OCI-LY7 (cell line): Measurements from ENCODE around the gene CD46. TPM values are rescaled to one million over a fixed set of nuclear protein-coding genes. Genes with fewer than 3 reads are reported as not detected.
"Not testable (repeated sequence)": the region's sequence is repeated elsewhere in the genome, so short reads cannot be mapped to it uniquely, and the experiment has no call there.

Source experiments
- BruUV-seq: library from RNA; stranded (reverse); fragments of 400-500 nt; replicated peaks from 2 replicates; lab custom pipeline; 2021; lab: Mats Ljungman, UMichigan
- CTCF ChIA-PET: fragments of 300-600 bp; sonication (Branson Sonifier 250); formaldehyde crosslinking; loops from one replicate; lab custom pipeline; 2022; ENCODE audit warnings: antibody characterized with exemption; ENCODE audit not compliant: unreplicated experiment; lab: Charles Lee
- POLR2A ChIA-PET: fragments of 300-600 bp; sonication (Branson Sonifier 250); formaldehyde crosslinking; loops from one replicate; lab custom pipeline; 2022; ENCODE audit warnings: antibody characterized with exemption; lab: Charles Lee
- DNase-seq: peaks from one replicate; pipeline ENCODE4 v3.0.0-alpha.2; 2015; ENCODE audit warnings: low spot score
- H2AFZ ChIP-seq: fragments of 200-600 bp; sonication (generic), shearing (Covaris generic); 2 replicates; pipeline ENCODE4 v1.6.1; 2014; ENCODE audit warnings: mild to moderate bottlenecking, antibody characterized with exemption, low read length, moderate library complexity
- H3K27ac ChIP-seq: fragments of 200-600 bp; sonication (generic); 2 replicates; pipeline ENCODE4 v1.5.1; 2014; ENCODE audit warnings: mixed run types, low read depth, mild to moderate bottlenecking, moderate library complexity, low read length, inconsistent platforms; ENCODE audit not compliant: poor library complexity, severe bottlenecking
- H3K36me3 ChIP-seq: fragments of 200-600 bp; sonication (generic); 2 replicates; pipeline ENCODE4 v1.6.1; 2014; ENCODE audit warnings: mild to moderate bottlenecking, antibody characterized with exemption, low read length, moderate library complexity, mixed read lengths; ENCODE audit not compliant: insufficient read depth
- H3K4me1 ChIP-seq: fragments of 200-600 bp; sonication (generic); 2 replicates; pipeline ENCODE4 v1.5.1; 2014; ENCODE audit warnings: mild to moderate bottlenecking, low read length; ENCODE audit not compliant: insufficient read depth, poor library complexity, severe bottlenecking
- H3K4me2 ChIP-seq: fragments of 200-600 bp; sonication (generic); 2 replicates; pipeline ENCODE4 v1.6.1; 2014; ENCODE audit warnings: mild to moderate bottlenecking, low read length
- H3K4me3 ChIP-seq: fragments of 200-600 bp; sonication (generic); 2 replicates; pipeline ENCODE4 v1.5.1; 2014; ENCODE audit warnings: mild to moderate bottlenecking, low read depth, low read length; ENCODE audit not compliant: poor library complexity, severe bottlenecking
- H3K79me2 ChIP-seq: fragments of 200-600 bp; sonication (generic); 2 replicates; pipeline ENCODE4 v1.6.1; 2016; ENCODE audit warnings: low read depth, mild to moderate bottlenecking, low read length, moderate library complexity, mixed read lengths; ENCODE audit not compliant: insufficient read depth
- H3K9me2 ChIP-seq: fragments of 200-600 bp; sonication (generic); 2 replicates; pipeline ENCODE4 v1.6.1; 2016; ENCODE audit warnings: mild to moderate bottlenecking, low read length, mixed read lengths; ENCODE audit not compliant: insufficient read depth
- H3K9me3 ChIP-seq: fragments of 200-600 bp; sonication (generic); 2 replicates; pipeline ENCODE4 v1.6.1; 2014; ENCODE audit warnings: mild to moderate bottlenecking, mixed run types, low read length, mixed read lengths
- H4K20me1 ChIP-seq: fragments of 200-600 bp; sonication (generic); 2 replicates; pipeline ENCODE4 v1.6.1; 2014; ENCODE audit warnings: mild to moderate bottlenecking, antibody characterized with exemption, low read length, moderate library complexity, mixed read lengths; ENCODE audit not compliant: insufficient read depth
- CTCF ChIP-seq: fragments of 200-600 bp; sonication (generic); conservative IDR thresholded peaks from 2 replicates; pipeline ENCODE4 v1.5.1; 2014; ENCODE audit warnings: mild to moderate bottlenecking, antibody characterized with exemption, low read length, moderate library complexity, mixed read lengths
- EZH2phosphoT487 ChIP-seq: fragments of 200-600 bp; sonication (generic); IDR thresholded peaks from 2 replicates; pipeline ENCODE4 v1.6.1; 2018; ENCODE audit warnings: low read depth, borderline replicate concordance, mild to moderate bottlenecking, mixed run types, antibody characterized with exemption, low read length, moderate library complexity, mixed read lengths
- intact Hi-C: fragments of 100-400 bp; cut with micrococcal nuclease; formaldehyde crosslinking; loops from one replicate; pipeline ENCODE4 v1.10.0; 2022; ENCODE audit not compliant: unreplicated experiment
- total RNA-seq, 2 experiments: library from RNA; depleted of rRNA in 1 of 2; stranded (reverse); fragments of >200 nt in 1 of 2; shearing (Covaris generic) in 1 of 2; gene quantifications; 2 replicates each; pipeline ENCODE4 v1.2.3, GENCODE V29; 2014 to 2022

CD46 gene
- total RNA-seq, 2 experiments from 2014 or later: 83.2 to 83.8 TPM

GRCh38 chr1:207703712-207704111, 48.1 kb upstream of the CD46 start:
- Histone ChIP-seq H3K79me2 (no peaks in the 10 kb centered on the region), H4K20me1 (no peaks in the 10 kb centered on the region), H3K9me3 (no peaks in the 10 kb centered on the region), H3K36me3 (no peaks in the 10 kb centered on the region), H2AFZ (no peak overlapping the region), H3K27ac (no peak overlapping the region), H3K4me3 (no peak overlapping the region), H3K9me2 (no peaks in the 10 kb centered on the region), H3K4me1 (no peaks in the 10 kb centered on the region), H3K4me2 (no peak overlapping the region)
- intact Hi-C loops: no loop called here
- ChIA-PET POLR2A (no interaction called here), CTCF (no interaction called here)
- no peak for DNase-seq
- TF ChIP-seq CTCF (no peak), EZH2phosphoT487 (no peak)
- no TSS peak for BruUV-seq

- H3K4me1 ChIP-seq, intact Hi-C loops, H3K36me3 ChIP-seq, DNase-seq, H3K9me2 ChIP-seq, H3K9me3 ChIP-seq, POLR2A ChIA-PET, BruUV-seq, H3K4me2 ChIP-seq, H3K79me2 ChIP-seq, H2AFZ ChIP-seq, H3K4me3 ChIP-seq, H4K20me1 ChIP-seq, CTCF ChIA-PET, H3K27ac ChIP-seq: not testable (repeated sequence)
Measured at GRCh38 chr1:207708004-207708403, 43.9 kb upstream of the CD46 start.

- no TSS peak for BruUV-seq
- Histone ChIP-seq H3K9me2 (no peaks in the 10 kb centered on the region), H4K20me1 (no peaks in the 10 kb centered on the region), H3K36me3 (no peaks in the 10 kb centered on the region), H3K79me2 (no peaks in the 10 kb centered on the region), H3K4me2 (no peak overlapping the region), H2AFZ (no peak overlapping the region), H3K4me1 (no peaks in the 10 kb centered on the region), H3K27ac (no peak overlapping the region), H3K4me3 (no peak overlapping the region), H3K9me3 (no peaks in the 10 kb centered on the region)
- TF ChIP-seq CTCF (peak; percentile 36; the same call in 1 of the 2 replicates), EZH2phosphoT487 (no peak)
- intact Hi-C loops: no loop called here
- ChIA-PET POLR2A (interaction anchor here (0.9 kb wide), 1 partner anchor 8 kb away, joined by 4 read pairs; no protein-coding TSS in a partner anchor), CTCF (interaction anchor here (1.1 kb wide), 1 partner anchor 86 kb away, joined by 3 read pairs; no protein-coding TSS in a partner anchor)
- DNase-seq: peak; percentile 44
Measured at GRCh38 chr1:207711285-207711684, 40.6 kb upstream of the CD46 start.

GRCh38 chr1:207712701-207713100, 39.2 kb upstream of the CD46 start:
- H3K4me1 ChIP-seq, H3K9me2 ChIP-seq, H3K36me3 ChIP-seq, H3K9me3 ChIP-seq, H3K4me2 ChIP-seq, POLR2A ChIA-PET, H3K79me2 ChIP-seq, BruUV-seq, H3K27ac ChIP-seq, DNase-seq, H3K4me3 ChIP-seq, H4K20me1 ChIP-seq, CTCF ChIA-PET, intact Hi-C loops, H2AFZ ChIP-seq: not testable (repeated sequence)
